GM21447 (cell line): ENCODE measurements around the gene OSBPL6.
A peak's percentile ranks its signal among the peaks of the same experiment; 100 is the strongest.
"Not testable (repeated sequence)": the region's sequence is repeated elsewhere in the genome, so short reads cannot be mapped to it uniquely, and the experiment has no call there.

Experiments
- ATAC-seq: cut with Tn5 transposase; IDR thresholded peaks from one replicate; pipeline ENCODE4 v1.9.1; 2021; ENCODE audit not compliant: unreplicated experiment

Gene OSBPL6

GRCh38 chr2:178193823-178194599 is at the start of gene OSBPL6:
OSBPL6 (plus strand) TSS chr2:178194512; CDS start chr2:178306185, 111,673 bp downstream.
- ATAC-seq: peak; percentile 80

- ATAC-seq: no peak
Measured at GRCh38 chr2:178152033-178152432, 42.3 kb upstream of the OSBPL6 start.

- ATAC-seq: no peak
Measured at GRCh38 chr2:178152542-178152941, 41.8 kb upstream of the OSBPL6 start.

DNA sequence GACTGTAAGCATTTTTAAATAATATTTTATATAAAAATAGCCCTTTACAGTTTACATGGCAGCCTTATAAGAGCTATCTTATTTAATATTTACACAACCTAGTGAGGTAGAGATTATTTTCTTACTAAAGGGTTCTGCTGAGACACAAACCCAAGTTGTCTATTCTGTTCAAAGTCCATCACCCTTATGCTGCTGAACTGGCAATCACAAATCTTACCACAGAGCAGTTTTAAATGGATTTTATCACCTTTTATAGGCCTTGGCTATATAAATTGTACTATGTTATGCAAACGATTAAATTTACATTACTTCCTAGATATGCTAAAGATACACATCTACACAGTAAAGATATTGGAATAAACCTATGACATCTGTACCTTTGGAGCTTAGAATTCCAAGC is 41.3 kb upstream of the OSBPL6 start:
- ATAC-seq: no peak

DNA sequence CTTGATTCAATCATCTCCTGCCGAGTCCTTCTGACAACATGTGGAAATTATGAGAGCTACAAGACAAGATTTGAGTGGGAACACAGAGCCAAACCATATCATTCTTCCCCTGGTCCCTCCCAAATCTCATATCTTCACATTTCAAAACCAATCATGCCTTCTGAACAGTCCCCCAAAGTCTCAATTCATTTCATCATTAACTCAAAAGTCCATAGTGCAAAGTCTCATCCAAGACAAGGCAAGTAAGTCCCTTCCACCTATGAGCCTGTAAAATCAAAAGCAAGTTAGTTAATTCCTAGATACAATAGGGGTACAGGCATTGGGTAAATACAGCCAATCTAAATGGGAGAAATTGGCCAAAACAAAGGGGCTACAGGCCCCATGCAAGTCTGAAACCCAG is 40.4 kb upstream of the OSBPL6 start:
- ATAC-seq: not testable (repeated sequence)

GRCh38 chr2:178155524-178155923 is 38.8 kb upstream of the OSBPL6 start:
- ATAC-seq: no peak

GRCh38 chr2:178157574-178157973 is 36.7 kb upstream of the OSBPL6 start:
- no peak for ATAC-seq

- no peak for ATAC-seq
Measured at GRCh38 chr2:178159966-178160365, 34.3 kb upstream of the OSBPL6 start.

- ATAC-seq: no peak
Measured at GRCh38 chr2:178160601-178161000, 33.7 kb upstream of the OSBPL6 start.

- no peak for ATAC-seq
Measured at GRCh38 chr2:178163395-178163794, 30.9 kb upstream of the OSBPL6 start.

DNA sequence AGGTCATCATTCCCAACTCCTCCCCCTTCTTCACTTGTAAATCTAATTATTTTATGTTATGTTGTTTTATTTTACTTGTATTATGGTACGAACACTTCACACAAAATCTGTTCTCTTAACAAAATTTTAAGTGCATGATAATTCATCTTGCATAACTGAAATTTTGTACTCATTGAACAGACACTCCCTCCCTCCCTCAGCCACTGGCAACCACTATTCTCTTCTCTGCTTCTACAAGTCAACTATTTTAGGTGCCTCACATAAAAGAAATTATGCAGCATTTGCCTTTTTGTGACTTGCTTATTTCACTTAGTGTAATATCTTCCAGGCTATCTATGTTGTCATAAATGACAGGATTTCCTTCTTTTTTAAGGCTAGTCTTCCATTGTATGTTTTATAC is 30.4 kb upstream of the OSBPL6 start:
- no peak for ATAC-seq

GRCh38 chr2:178173657-178174056 is 20.7 kb upstream of the OSBPL6 start:
- ATAC-seq: no peak

DNA sequence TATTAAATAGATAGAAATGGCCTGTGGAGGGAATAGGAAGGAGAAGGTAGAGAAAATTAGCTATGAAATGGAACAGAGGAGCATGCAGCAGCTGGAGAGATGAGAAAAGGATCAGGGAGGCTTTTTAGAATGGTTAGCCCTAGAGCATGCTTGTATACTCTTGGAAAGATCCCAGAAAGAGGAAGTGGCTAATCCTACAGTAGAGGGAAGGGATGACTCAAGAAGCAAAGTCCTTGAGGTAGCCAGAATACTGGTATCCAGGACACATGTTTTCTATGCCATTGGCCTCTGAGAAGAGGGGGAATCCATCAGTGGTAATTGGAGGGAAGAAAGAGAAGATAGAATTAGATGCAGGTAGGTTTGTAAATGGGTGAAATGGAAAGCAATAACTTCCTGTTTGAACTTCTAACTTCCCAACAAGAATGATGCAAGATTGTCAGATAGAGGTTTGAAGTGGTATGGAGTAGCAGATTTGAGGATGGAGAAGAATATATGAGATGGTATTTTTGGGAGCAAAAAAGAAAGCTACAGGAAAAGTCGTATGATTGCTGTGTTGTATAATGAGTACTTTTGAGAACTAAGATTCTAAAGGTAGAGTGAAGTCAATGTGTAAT is 17.1 kb upstream of the OSBPL6 start:
- ATAC-seq: no peak

- not testable (repeated sequence) for ATAC-seq
Measured at GRCh38 chr2:178180648-178181047, 13.7 kb upstream of the OSBPL6 start.

DNA sequence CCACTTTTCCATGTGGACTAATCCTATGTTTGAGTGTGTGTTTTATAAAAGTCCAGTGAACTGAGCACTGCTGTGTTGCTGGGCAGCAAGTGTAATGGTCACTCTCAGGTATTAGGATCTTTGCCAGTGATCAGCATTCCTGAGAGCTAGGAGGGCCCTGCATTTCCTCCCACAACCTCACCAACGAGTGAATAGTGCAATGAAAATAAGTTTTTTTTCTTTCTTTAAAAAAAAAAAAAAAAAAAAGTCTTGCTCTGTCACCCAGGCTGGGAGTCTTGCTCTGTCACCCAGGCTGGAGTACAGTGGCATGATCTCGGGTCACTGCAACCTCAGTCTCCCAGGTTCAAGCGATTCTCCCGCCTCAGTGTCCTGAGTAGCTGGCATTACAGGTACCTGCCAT is 6.5 kb upstream of the OSBPL6 start:
- ATAC-seq: no peak

- ATAC-seq: no peak
Measured at GRCh38 chr2:178188466-178188865, 5.8 kb upstream of the OSBPL6 start.

DNA sequence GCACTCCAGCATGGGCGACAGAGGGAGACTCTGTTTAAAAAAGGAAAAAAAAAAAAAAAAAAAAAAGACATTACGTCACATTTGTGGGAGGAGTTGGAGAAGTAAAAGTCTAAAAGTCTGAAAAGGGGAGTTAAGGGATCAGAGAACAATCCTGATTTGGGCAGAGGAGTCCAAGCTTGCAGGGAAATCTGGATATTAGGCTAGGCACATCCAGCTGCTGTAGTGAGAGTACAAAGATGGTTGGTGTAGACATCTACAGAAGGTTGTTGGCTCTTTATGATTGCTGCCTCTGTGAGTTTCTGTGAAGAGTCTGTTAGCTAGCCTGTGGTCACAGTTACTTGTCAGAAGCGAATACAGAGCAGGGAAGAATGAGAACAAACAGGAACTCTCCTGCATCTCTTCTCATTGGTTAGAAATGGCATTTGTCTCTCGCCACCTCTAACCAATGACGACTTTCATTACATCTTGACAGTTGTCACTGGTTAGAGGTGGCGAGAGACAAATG is 3.3 kb upstream of the OSBPL6 start:
- no peak for ATAC-seq

DNA sequence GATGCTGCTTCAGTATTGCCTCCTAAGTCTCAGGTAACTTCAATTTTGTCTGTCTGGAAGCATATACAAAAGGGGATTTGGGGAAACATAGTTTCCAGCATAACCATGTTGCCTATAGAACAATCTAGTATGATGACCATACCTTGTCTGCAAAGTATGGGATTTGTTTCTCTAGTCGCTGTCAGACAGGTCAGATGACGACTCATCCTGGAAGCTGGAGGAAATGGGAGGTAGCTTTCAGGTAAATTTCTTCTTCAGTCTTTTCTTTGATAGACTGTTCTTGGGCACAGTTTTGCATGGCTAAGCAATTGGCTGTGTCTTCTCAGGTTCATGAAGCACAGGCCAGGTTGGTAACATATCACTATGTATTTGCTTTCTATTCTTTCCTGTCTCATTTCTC is 2.8 kb upstream of the OSBPL6 start:
- ATAC-seq: no peak

DNA sequence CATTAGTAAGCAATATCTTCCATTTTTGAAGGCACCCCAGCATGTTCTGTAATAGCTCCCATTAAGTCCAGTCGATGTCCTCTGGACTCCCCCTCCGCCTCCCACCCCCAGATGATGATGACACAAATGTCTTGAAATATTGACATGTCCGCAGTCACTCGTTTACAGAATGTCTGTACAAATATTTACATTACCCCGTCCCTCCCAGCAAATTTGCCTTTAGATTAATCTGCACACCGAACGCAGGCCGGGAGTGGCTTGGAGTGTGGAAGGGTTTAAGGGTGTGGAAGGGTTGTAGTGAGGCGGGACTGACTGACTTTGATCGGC is 853 bp upstream of the OSBPL6 start:
- ATAC-seq: no peak

- ATAC-seq: peak; percentile 23
Measured at GRCh38 chr2:178194600-178195389, 483 bp downstream of the OSBPL6 start.

DNA sequence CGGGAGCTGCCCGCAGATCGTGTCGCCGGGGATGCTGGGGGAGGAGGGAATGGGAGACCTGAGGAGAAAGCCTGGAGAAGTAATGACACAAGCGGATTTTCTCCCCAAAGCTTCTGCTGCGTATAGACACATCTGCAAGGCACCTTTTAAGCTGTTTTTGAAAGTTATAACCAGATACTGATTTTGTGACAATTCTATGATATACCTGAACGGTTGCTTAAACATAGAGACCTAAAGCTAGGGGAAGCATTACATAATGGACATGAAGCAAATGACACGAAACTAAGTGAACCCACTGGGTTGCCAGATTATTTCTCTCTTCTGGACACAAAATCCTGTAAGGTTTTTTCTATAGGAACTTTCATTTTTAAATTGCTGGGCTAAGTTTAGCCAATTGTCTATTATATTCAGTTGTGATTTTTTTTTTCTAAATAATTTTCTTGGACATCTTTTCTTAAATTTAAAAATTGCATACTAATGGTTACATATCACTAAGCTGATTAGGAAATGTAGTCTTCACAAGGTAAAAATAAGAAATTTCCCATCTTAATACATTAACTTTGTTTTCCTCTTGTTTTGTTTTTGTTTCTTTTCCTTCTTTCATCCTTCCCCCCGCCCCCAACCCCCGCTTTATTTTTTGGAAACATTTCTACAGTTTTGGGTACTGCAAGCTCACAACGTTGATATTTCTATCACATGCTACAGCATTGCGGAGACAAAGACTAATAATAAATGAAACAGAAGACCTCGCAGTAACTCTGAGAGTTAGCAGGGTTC is 1.3 kb downstream of the OSBPL6 start:
- no peak for ATAC-seq
